ENCODE data around the gene AOAH. TPM values are rescaled to one million over a fixed set of nuclear protein-coding genes. Genes with fewer than 3 reads are reported as not detected.

Gene AOAH
- total RNA-seq, 4 donors from 2014 or later, result 0.68 to 12.0 (median 4.8) TPM

DNA sequence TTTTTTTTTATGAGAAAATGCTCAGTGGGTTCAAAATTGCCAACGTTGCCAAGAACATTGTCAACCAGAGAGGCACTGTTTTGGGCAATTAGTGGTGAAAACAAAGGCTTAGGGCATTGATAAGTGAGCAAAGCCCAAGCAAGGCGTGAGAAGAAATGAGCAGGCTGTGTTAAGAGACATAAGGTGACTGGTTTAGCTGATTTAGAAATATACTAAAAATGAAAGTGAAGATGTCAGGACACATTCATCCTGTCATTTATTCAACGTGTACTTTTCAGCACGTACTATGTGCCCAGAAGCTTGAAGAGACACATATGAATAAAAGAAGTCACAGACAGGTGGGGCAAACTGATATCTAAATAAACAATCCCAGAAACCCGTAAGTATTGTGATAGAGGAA, 31.8 kb downstream of the AOAH start:
- no peaks in the 10 kb centered on the region for H3K36me3 ChIP-seq
- no peaks in the 10 kb centered on the region for H3K27me3 ChIP-seq
- intact Hi-C loops (cut with DNase I), result no loop called here
- WGBS, 2 donors, result 47 to 54% methylated on average over 5 of the region's 5 CpGs
- no peak overlapping the region for H3K4me3 ChIP-seq
- TF ChIP-seq POLR2A (IDR thresholded peaks at IDR 0.05), result no peak
- TF ChIP-seq, protein P1, sequence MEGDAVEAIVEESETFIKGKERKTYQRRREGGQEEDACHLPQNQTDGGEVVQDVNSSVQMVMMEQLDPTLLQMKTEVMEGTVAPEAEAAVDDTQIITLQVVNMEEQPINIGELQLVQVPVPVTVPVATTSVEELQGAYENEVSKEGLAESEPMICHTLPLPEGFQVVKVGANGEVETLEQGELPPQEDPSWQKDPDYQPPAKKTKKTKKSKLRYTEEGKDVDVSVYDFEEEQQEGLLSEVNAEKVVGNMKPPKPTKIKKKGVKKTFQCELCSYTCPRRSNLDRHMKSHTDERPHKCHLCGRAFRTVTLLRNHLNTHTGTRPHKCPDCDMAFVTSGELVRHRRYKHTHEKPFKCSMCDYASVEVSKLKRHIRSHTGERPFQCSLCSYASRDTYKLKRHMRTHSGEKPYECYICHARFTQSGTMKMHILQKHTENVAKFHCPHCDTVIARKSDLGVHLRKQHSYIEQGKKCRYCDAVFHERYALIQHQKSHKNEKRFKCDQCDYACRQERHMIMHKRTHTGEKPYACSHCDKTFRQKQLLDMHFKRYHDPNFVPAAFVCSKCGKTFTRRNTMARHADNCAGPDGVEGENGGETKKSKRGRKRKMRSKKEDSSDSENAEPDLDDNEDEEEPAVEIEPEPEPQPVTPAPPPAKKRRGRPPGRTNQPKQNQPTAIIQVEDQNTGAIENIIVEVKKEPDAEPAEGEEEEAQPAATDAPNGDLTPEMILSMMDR (IDR thresholded peaks at IDR 0.05), result no peak
- H3K27ac ChIP-seq, result no peak overlapping the region
- no peaks in the 10 kb centered on the region for H3K4me1 ChIP-seq
- H3K9me3 ChIP-seq, result no peaks in the 10 kb centered on the region
- DNase-seq, result no peak

DNA sequence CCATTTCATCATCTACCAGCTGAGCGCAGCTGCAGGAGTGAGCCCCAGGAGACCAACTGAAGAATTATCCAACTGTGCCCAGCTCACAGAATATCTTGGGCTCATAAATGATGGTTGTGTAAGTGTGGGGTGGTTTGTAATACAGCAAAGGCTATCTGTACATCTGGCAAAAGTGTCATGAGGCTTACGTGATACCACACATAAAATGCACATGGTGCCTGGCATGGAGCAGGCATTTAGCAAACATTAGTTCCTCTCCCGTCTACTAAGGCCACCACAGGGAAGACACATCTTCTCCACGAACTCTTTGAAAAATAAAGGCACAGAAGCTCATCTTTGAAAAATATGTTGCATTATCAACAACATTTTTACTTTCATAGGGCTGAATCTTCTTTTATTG, 32.3 kb downstream of the AOAH start:
- Histone ChIP-seq H3K4me1 (no peaks in the 10 kb centered on the region), H3K9me3 (no peaks in the 10 kb centered on the region), H3K27me3 (no peaks in the 10 kb centered on the region), H3K27ac (no peak overlapping the region), H3K36me3 (no peaks in the 10 kb centered on the region), H3K4me3 (no peak overlapping the region)
- WGBS, 2 donors, result 52 to 82% methylated on average over 3 to 4 of the region's 4 CpGs
- intact Hi-C loops (cut with DNase I), result no loop called here
- DNase-seq, result no peak
- TF ChIP-seq, protein P1 (IDR thresholded peaks at IDR 0.05), result no peak
- no peak for TF ChIP-seq POLR2A (IDR thresholded peaks at IDR 0.05)

GRCh38 chr7:36690514-36691187, 33.6 kb downstream of the AOAH start:
- no peaks in the 10 kb centered on the region for H3K4me1 ChIP-seq
- TF ChIP-seq, protein P1 (IDR thresholded peaks at IDR 0.05), result no peak
- TF ChIP-seq POLR2A (IDR thresholded peaks at IDR 0.05), result no peak
- no peak overlapping the region for H3K4me3 ChIP-seq
- WGBS, 2 donors, result 51 to 54% methylated on average over 6 of the region's 6 CpGs
- no peak overlapping the region for H3K27ac ChIP-seq
- no peaks in the 10 kb centered on the region for H3K36me3 ChIP-seq
- H3K27me3 ChIP-seq, result no peaks in the 10 kb centered on the region
- H3K9me3 ChIP-seq, result no peaks in the 10 kb centered on the region
- intact Hi-C loops (cut with DNase I), result no loop called here
- no peak for DNase-seq

DNA sequence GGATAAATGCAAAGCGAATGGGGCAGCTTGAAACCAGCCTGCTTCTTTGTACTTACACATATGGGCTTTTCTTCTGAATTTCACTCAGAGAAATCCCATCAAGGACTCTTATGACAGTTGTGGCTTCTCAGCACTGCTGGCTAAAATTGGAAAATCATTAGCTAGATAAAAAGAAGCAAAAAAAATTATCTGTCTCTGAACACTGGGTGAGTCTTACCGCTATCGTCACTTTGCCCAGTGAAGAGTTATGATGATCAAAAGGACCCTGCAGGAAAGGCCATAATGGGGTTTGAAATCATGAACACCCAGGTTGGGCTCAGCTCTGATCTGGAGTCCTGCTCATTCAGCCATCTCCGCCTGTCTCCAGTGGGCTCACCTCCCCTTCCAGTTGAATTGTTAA, 34.3 kb downstream of the AOAH start:
- H3K36me3 ChIP-seq, result no peaks in the 10 kb centered on the region
- TF ChIP-seq POLR2A (IDR thresholded peaks at IDR 0.05), result no peak
- TF ChIP-seq, protein P1 (IDR thresholded peaks at IDR 0.05), result no peak
- WGBS, 2 donors, result 87 to 89% methylated on average over 4 of the region's 4 CpGs
- no peak for DNase-seq
- no peak overlapping the region for H3K4me3 ChIP-seq
- H3K27me3 ChIP-seq, result no peaks in the 10 kb centered on the region
- no peaks in the 10 kb centered on the region for H3K4me1 ChIP-seq
- no peak overlapping the region for H3K27ac ChIP-seq
- no peaks in the 10 kb centered on the region for H3K9me3 ChIP-seq
- intact Hi-C loops (cut with DNase I), result no loop called here

DNA sequence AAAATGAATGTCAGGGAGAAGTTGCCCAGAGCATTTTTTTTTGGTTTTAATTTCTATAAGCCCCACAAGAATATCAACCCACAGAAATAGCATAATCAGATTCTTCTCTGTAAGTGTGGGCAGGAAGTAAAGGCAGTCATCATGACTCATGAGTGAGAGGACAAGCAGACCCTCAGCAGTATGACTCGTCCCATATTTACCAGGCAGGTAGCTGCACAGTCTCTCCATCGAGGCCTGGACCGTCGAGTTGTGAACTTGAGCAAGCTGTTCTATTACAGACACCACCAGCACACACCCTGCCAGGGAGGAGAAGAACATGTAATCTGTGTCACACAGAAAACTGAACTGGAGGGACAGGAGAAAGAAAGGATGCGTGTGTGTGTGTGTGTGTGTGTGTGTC, 37.8 kb downstream of the AOAH start:
- intact Hi-C loops (cut with DNase I), result no loop called here
- H3K4me3 ChIP-seq, result no peak overlapping the region
- no peaks in the 10 kb centered on the region for H3K4me1 ChIP-seq
- TF ChIP-seq, protein P1 (IDR thresholded peaks at IDR 0.05), result no peak
- no peak for TF ChIP-seq POLR2A (IDR thresholded peaks at IDR 0.05)
- H3K27me3 ChIP-seq, result no peaks in the 10 kb centered on the region
- no peaks in the 10 kb centered on the region for H3K9me3 ChIP-seq
- WGBS, 2 donors, result 43 to 52% methylated on average over 5 of the region's 5 CpGs
- no peaks in the 10 kb centered on the region for H3K36me3 ChIP-seq
- no peak overlapping the region for H3K27ac ChIP-seq
- no peak for DNase-seq

All from esophagus squamous epithelium (tissue), 5 donors.